HEK293 (cell line): ENCODE data around the gene SRSF9.

Source experiments
- CTCF ChIA-PET: fragments of 350-600 bp; formaldehyde crosslinking; extraction: SDS; loops from one replicate; lab custom pipeline; 2021; ENCODE audit warnings: antibody characterized with exemption; lab: Yijun Ruan, JAX
- POLR2A ChIA-PET: fragments of 300-600 bp; formaldehyde crosslinking; extraction: SDS; loops from one replicate; lab custom pipeline; 2020; ENCODE audit warnings: antibody characterized with exemption, inconsistent platforms; lab: Yijun Ruan, JAX
- H3K27ac ChIP-seq: fragments of 200-500 bp; sonication (Bioruptor generic); 2 replicates; pipeline ENCODE4 v1.5.1; 2014; ENCODE audit warnings: low read depth, low read length, control low read depth, inconsistent platforms; ENCODE audit errors: extremely low read depth
- H3K36me3 ChIP-seq, 2 experiments: fragments of 200-500 bp in 1 of 2; sonication (Bioruptor generic) in 1 of 2; 1 replicate in 1 of 2; 2 replicates in 1 of 2; pipeline ENCODE4 v1.5.1; 2014 to 2017; ENCODE audit warnings: inconsistent platforms in 2 of 2, low read length in 2 of 2; ENCODE audit not compliant: control insufficient read depth in 2 of 2, insufficient read depth in 1 of 2
- H3K4me1 ChIP-seq: fragments of 200-500 bp; sonication (Bioruptor generic); 2 replicates; pipeline ENCODE4 v1.5.1; 2014; ENCODE audit warnings: mild to moderate bottlenecking, low read length, inconsistent platforms; ENCODE audit not compliant: control insufficient read depth, insufficient read depth
- H3K4me3 ChIP-seq: 2 replicates; pipeline ENCODE4 v1.5.1; 2011; ENCODE audit warnings: low read depth, mild to moderate bottlenecking, control low read depth, low read length, moderate library complexity
- H3K9me3 ChIP-seq: fragments of 200-500 bp; sonication (Bioruptor generic); 2 replicates; pipeline ENCODE4 v1.5.1; 2014; ENCODE audit warnings: low read depth, low read length, inconsistent platforms; ENCODE audit not compliant: control insufficient read depth, insufficient read depth
- BCL6B ChIP-seq: fragments of 450-650 bp; formaldehyde crosslinking; IDR thresholded peaks from 2 replicates; pipeline ENCODE4 v1.5.1; 2017; ENCODE audit warnings: missing biosample characterization, missing genetic modification characterization
- KLF1 ChIP-seq: fragments of 450-650 bp; formaldehyde crosslinking; IDR thresholded peaks from 2 replicates; pipeline ENCODE4 v1.5.1; 2016; ENCODE audit warnings: missing biosample characterization, missing genetic modification characterization
- KLF10 ChIP-seq: fragments of 450-650 bp; IDR thresholded peaks from 2 replicates; pipeline ENCODE4 v1.5.1; 2018; ENCODE audit warnings: missing biosample characterization, mild to moderate bottlenecking, missing genetic modification characterization
- KLF17 ChIP-seq: fragments of 450-650 bp; formaldehyde crosslinking; IDR thresholded peaks from 2 replicates; pipeline ENCODE4 v1.5.1; 2016; ENCODE audit warnings: missing biosample characterization, missing genetic modification characterization
- PRDM2 ChIP-seq: fragments of 450-650 bp; formaldehyde crosslinking; IDR thresholded peaks from 2 replicates; pipeline ENCODE4 v1.5.1; 2016; ENCODE audit warnings: missing biosample characterization, missing genetic modification characterization, borderline replicate concordance
- PRDM4 ChIP-seq: fragments of 450-650 bp; formaldehyde crosslinking; IDR thresholded peaks from 2 replicates; pipeline ENCODE4 v1.5.1; 2017; ENCODE audit warnings: missing biosample characterization, missing genetic modification characterization
- SALL2 ChIP-seq: fragments of 450-650 bp; formaldehyde crosslinking; IDR thresholded peaks from 2 replicates; pipeline ENCODE4 v1.5.0; 2017; ENCODE audit warnings: missing biosample characterization, mild to moderate bottlenecking, missing genetic modification characterization, borderline replicate concordance
- SCRT2 ChIP-seq: fragments of 450-650 bp; formaldehyde crosslinking; IDR thresholded peaks from 2 replicates; pipeline ENCODE4 v1.5.1; 2016; ENCODE audit warnings: missing biosample characterization, missing genetic modification characterization
- TSHZ1 ChIP-seq: fragments of 450-650 bp; formaldehyde crosslinking; IDR thresholded peaks from 2 replicates; pipeline ENCODE4 v1.5.1; 2016; ENCODE audit warnings: missing biosample characterization, missing genetic modification characterization, borderline replicate concordance
- ZNF132 ChIP-seq: fragments of 450-650 bp; formaldehyde crosslinking; IDR thresholded peaks from 2 replicates; pipeline ENCODE4 v1.5.1; 2017; ENCODE audit warnings: missing biosample characterization, missing genetic modification characterization, borderline replicate concordance
- ZNF184 ChIP-seq: fragments of 450-650 bp; IDR thresholded peaks from 2 replicates; pipeline ENCODE4 v1.5.1; 2018; ENCODE audit warnings: missing biosample characterization, mild to moderate bottlenecking, missing genetic modification characterization
- ZNF223 ChIP-seq: fragments of 450-650 bp; formaldehyde crosslinking; IDR thresholded peaks from 2 replicates; pipeline ENCODE4 v1.5.1; 2016; ENCODE audit warnings: missing biosample characterization, missing genetic modification characterization
- ZNF354C ChIP-seq: fragments of 450-650 bp; formaldehyde crosslinking; IDR thresholded peaks from 2 replicates; pipeline ENCODE4 v1.5.1; 2016; ENCODE audit warnings: missing biosample characterization, missing genetic modification characterization, low read depth, borderline replicate concordance
- ZNF416 ChIP-seq: fragments of 450-650 bp; formaldehyde crosslinking; IDR thresholded peaks from 2 replicates; pipeline ENCODE4 v1.5.1; 2016; ENCODE audit warnings: missing biosample characterization, missing genetic modification characterization
- ZNF514 ChIP-seq: fragments of 450-650 bp; formaldehyde crosslinking; IDR thresholded peaks from 2 replicates; pipeline ENCODE4 v1.5.1; 2016; ENCODE audit warnings: missing biosample characterization, missing genetic modification characterization
- ZNF639 ChIP-seq: fragments of 450-650 bp; formaldehyde crosslinking; IDR thresholded peaks from 2 replicates; pipeline ENCODE4 v1.5.1; 2016; ENCODE audit warnings: missing biosample characterization, missing genetic modification characterization
- ZNF654 ChIP-seq: fragments of 450-650 bp; formaldehyde crosslinking; IDR thresholded peaks from 2 replicates; pipeline ENCODE4 v1.5.1; 2016; ENCODE audit warnings: low read depth, missing biosample characterization, missing genetic modification characterization

Gene SRSF9

GRCh38 chr12:120508537-120508936 is 39.0 kb upstream of the SRSF9 start:
- peaks cover 28 to 49% of the 10 kb centered on the region in 2 experiments; a peak in 2 of 3 replicates for H3K36me3 ChIP-seq
- H3K4me3 ChIP-seq = no peak overlapping the region
- no peaks in the 10 kb centered on the region for H3K4me1 ChIP-seq
- no peak for TF ChIP-seq ZNF223 (tag by site-specific recombination)
- no peak for TF ChIP-seq TSHZ1 (tag by site-specific recombination)
- TF ChIP-seq PRDM2 (tag by site-specific recombination) = no peak
- no peak for TF ChIP-seq PRDM4 (tag by site-specific recombination)
- TF ChIP-seq ZNF184 (tag by site-specific recombination) = no peak
- TF ChIP-seq KLF10 = no peak
- TF ChIP-seq BCL6B (tag by site-specific recombination) = no peak
- no peak for TF ChIP-seq KLF17 (tag by site-specific recombination)
- TF ChIP-seq SCRT2 (tag by site-specific recombination) = no peak
- TF ChIP-seq SALL2 (tag by site-specific recombination) = no peak
- no peak for TF ChIP-seq ZNF354C (tag by site-specific recombination)
- no peak for TF ChIP-seq ZNF639 (tag by site-specific recombination)
- TF ChIP-seq ZNF416 (tag by site-specific recombination) = no peak
- no peak for TF ChIP-seq ZNF654
- no peak for TF ChIP-seq ZNF514 (tag by site-specific recombination)
- TF ChIP-seq KLF1 (tag by site-specific recombination) = no peak
- no peak for TF ChIP-seq ZNF132 (tag by site-specific recombination)
- ChIA-PET POLR2A (interaction anchor here (1.6 to 2.7 kb wide), 2 partner anchors 10 to 12 kb away, joined by 3 to 8 read pairs; partner anchors contain the start of gene DYNLL1), CTCF (interaction anchor here (1.0 to 1.3 kb wide), 2 partner anchors 13 to 463 kb away, joined by 3 to 5 read pairs; no protein-coding TSS in a partner anchor)
- H3K9me3 ChIP-seq = no peaks in the 10 kb centered on the region
- H3K27ac ChIP-seq = no peak overlapping the region
